ENCODE measurements around the gene HSPA1A. TPM values are rescaled to one million over a fixed set of nuclear protein-coding genes. Genes with fewer than 3 reads are reported as not detected.

Gene HSPA1A
- polyA plus RNA-seq, 3 donors = 144 to 215 (median 200) TPM

- H3K4me1 ChIP-seq (ENCODE audit: control insufficient read depth in 1 of 2, insufficient read depth in 2 of 2, low read length in 2 of 2) = peaks cover 13 to 15% of the 10 kb centered on the region in 2 donors
- peak overlapping the region; percentile 46 for H3K9ac ChIP-seq (ENCODE audit: insufficient read depth, low read length, poor library complexity, severe bottlenecking)
- intact Hi-C loops (cut with micrococcal nuclease) = no loop called here
- 96% methylated on average over 4 of the region's 5 CpGs for WGBS (ENCODE audit: insufficient coverage)
- peaks cover 0 to 3% (median 2%) of the 10 kb centered on the region in 3 donors for H3K27me3 Mint-ChIP-seq (ENCODE audit: low read depth in 3 of 3)
- H3K4me2 ChIP-seq (replicated peaks; ENCODE audit: extremely low read depth, low read length, poor library complexity, severe bottlenecking) = no peak overlapping the region
- no peak overlapping the region for H3K4me3 Mint-ChIP-seq
- peaks cover 37 to 53% of the 10 kb centered on the region in 2 donors for H3K36me3 Mint-ChIP-seq
- DNase-seq = no peak
- H3K27me3 ChIP-seq (ENCODE audit: control insufficient read depth in 2 of 2, insufficient read depth in 2 of 2, low read length in 2 of 2) = no peaks in the 10 kb centered on the region
- H3K27ac ChIP-seq (ENCODE audit: low read depth in 1 of 2, low read length in 2 of 2) = no peak overlapping the region
- no peaks in the 10 kb centered on the region for H3K79me2 ChIP-seq (ENCODE audit: insufficient read depth, low read length)
- no peak for TF ChIP-seq CTCF (IDR thresholded peaks at IDR 0.05)
- H3K4me3 ChIP-seq (replicated peaks in 1 of 3; ENCODE audit: low read depth in 2 of 3, low read length in 3 of 3) = no peak overlapping the region
- peaks cover 15% of the 10 kb centered on the region for H3K4me1 Mint-ChIP-seq
- H3K9me3 ChIP-seq (replicated peaks in 1 of 2; ENCODE audit: control insufficient read depth in 1 of 2, insufficient read depth in 1 of 2, low read length in 2 of 2) = no peaks in the 10 kb centered on the region
- H3K27ac Mint-ChIP-seq = peak overlapping the region in 6 of 7 donors; percentile 15 to 74 (median 31)
- H2AFZ ChIP-seq (ENCODE audit: insufficient read depth, low read depth, low read length, poor library complexity, severe bottlenecking) = no peak overlapping the region
- H3K9me3 Mint-ChIP-seq = no peaks in the 10 kb centered on the region
- H3K36me3 ChIP-seq (replicated peaks in 1 of 2; ENCODE audit: control insufficient read depth in 1 of 2, insufficient read depth in 2 of 2, low read length in 2 of 2) = peaks cover 46 to 49% of the 10 kb centered on the region in 2 donors
- H4K20me1 ChIP-seq (ENCODE audit: insufficient read depth, low read length) = no peaks in the 10 kb centered on the region
Observed at GRCh38 chr6:31777667-31778050, 37.7 kb upstream of the HSPA1A start.

GRCh38 chr6:31778193-31778592, 37.1 kb upstream of the HSPA1A start:
- H3K79me2 ChIP-seq (ENCODE audit: insufficient read depth, low read length) = no peaks in the 10 kb centered on the region
- intact Hi-C loops (cut with micrococcal nuclease) = no loop called here

More at GRCh38 chr6:31778193-31778592, 37.1 kb upstream of the HSPA1A start:
- Histone ChIP-seq H4K20me1 (ENCODE audit: insufficient read depth, low read length) (no peaks in the 10 kb centered on the region), H3K27ac (ENCODE audit: low read depth in 1 of 2, low read length in 2 of 2) (no peak overlapping the region), H3K4me1 (ENCODE audit: control insufficient read depth in 1 of 2, insufficient read depth in 2 of 2, low read length in 2 of 2) (peaks cover 13 to 15% of the 10 kb centered on the region in 2 donors), H2AFZ (ENCODE audit: insufficient read depth, low read depth, low read length, poor library complexity, severe bottlenecking) (no peak overlapping the region), H3K4me2 (replicated peaks; ENCODE audit: extremely low read depth, low read length, poor library complexity, severe bottlenecking) (no peak overlapping the region), H3K4me3 (replicated peaks in 1 of 3; ENCODE audit: low read depth in 2 of 3, low read length in 3 of 3) (no peak overlapping the region), H3K36me3 (replicated peaks in 1 of 2; ENCODE audit: control insufficient read depth in 1 of 2, insufficient read depth in 2 of 2, low read length in 2 of 2) (peaks cover 51 to 54% of the 10 kb centered on the region in 2 donors), H3K9me3 (replicated peaks in 1 of 2; ENCODE audit: control insufficient read depth in 1 of 2, insufficient read depth in 1 of 2, low read length in 2 of 2) (no peaks in the 10 kb centered on the region), H3K9ac (ENCODE audit: insufficient read depth, low read length, poor library complexity, severe bottlenecking) (no peak overlapping the region), H3K27me3 (ENCODE audit: control insufficient read depth in 2 of 2, insufficient read depth in 2 of 2, low read length in 2 of 2) (no peaks in the 10 kb centered on the region)
- WGBS (ENCODE audit: insufficient coverage) = 98% methylated on average over 5 of the region's 5 CpGs
- peaks cover 0 to 3% (median 2%) of the 10 kb centered on the region in 3 donors for H3K27me3 Mint-ChIP-seq (ENCODE audit: low read depth in 3 of 3)
- TF ChIP-seq CTCF (IDR thresholded peaks at IDR 0.05) = no peak
- no peaks in the 10 kb centered on the region for H3K9me3 Mint-ChIP-seq
- H3K4me3 Mint-ChIP-seq = no peak overlapping the region
- peaks cover 15% of the 10 kb centered on the region for H3K4me1 Mint-ChIP-seq
- peak overlapping the region in 4 of 7 donors; percentile 15 to 74 (median 36) for H3K27ac Mint-ChIP-seq
- DNase-seq = no peak
- H3K36me3 Mint-ChIP-seq = peaks cover 42 to 58% of the 10 kb centered on the region in 2 donors
